Ascending aorta (tissue), 2 donors: ENCODE data around the gene ST13. TPM values are rescaled to one million over a fixed set of nuclear protein-coding genes. Genes with fewer than 3 reads are reported as not detected.
"Not testable (repeated sequence)": the region's sequence is repeated elsewhere in the genome, so short reads cannot be mapped to it uniquely, and the experiment has no call there.

Experiments
- DNase-seq, 2 donors: peaks; one replicate each; pipeline ENCODE4 v3.0.0-alpha.2; 2019; ENCODE audit warnings: low spot score in 2 of 2
- H3K27ac ChIP-seq, 2 donors: fragments of 200-600 bp; sonication (generic); one replicate each; pipeline ENCODE4 v1.5.1; 2016 to 2017; ENCODE audit warnings: mild to moderate bottlenecking in 1 of 2
- H3K27me3 ChIP-seq: fragments of 200-600 bp; sonication (generic); one replicate; pipeline ENCODE4 v1.5.1; 2017
- H3K36me3 ChIP-seq, 2 donors: fragments of 200-600 bp; sonication (generic); one replicate each; pipeline ENCODE4 v1.5.1; 2016
- H3K4me1 ChIP-seq, 2 donors: fragments of 200-600 bp; sonication (generic); one replicate each; pipeline ENCODE4 v1.5.1; 2016 to 2017; ENCODE audit warnings: mild to moderate bottlenecking in 1 of 2
- H3K4me3 ChIP-seq, 2 donors: fragments of 200-600 bp; sonication (generic); one replicate each; pipeline ENCODE4 v1.5.1; 2016 to 2017; ENCODE audit warnings: mild to moderate bottlenecking in 1 of 2
- H3K9me3 ChIP-seq, 2 donors: fragments of 200-600 bp; sonication (generic); one replicate each; pipeline ENCODE4 v1.5.1; 2016
- CTCF ChIP-seq, 3 experiments: fragments of 200-600 bp in 2 of 3; fragments of 450-650 bp in 1 of 3; sonication (generic) in 2 of 3; IDR thresholded peaks; one replicate each; pipeline ENCODE4 v1.5.1; 2016 to 2019; ENCODE audit warnings: antibody characterized with exemption in 3 of 3, mild to moderate bottlenecking in 1 of 3, moderate library complexity in 1 of 3
- intact Hi-C: fragments of 100-400 bp; cut with DNase I; formaldehyde crosslinking; loops from one replicate; pipeline ENCODE4 v1.15.1; 2023
- total RNA-seq: library from RNA; depleted of rRNA; stranded (reverse); fragments of >200 nt; gene quantifications from one replicate; pipeline ENCODE4 v1.1.0, GENCODE V29; 2016

ST13 gene
- total RNA-seq, 1 donor from 2014 or later: 46.0 TPM

GRCh38 chr22:40792451-40792850, 64.0 kb downstream of the ST13 start:
- no peak overlapping the region for H3K4me3 ChIP-seq
- intact Hi-C loops: no loop called here
- H3K36me3 ChIP-seq: peaks cover 15 to 19% of the 10 kb centered on the region in 2 donors
- TF ChIP-seq CTCF (IDR thresholded peaks at IDR 0.05): no peak
- no peaks in the 10 kb centered on the region for H3K4me1 ChIP-seq
- H3K27ac ChIP-seq: no peak overlapping the region
- H3K27me3 ChIP-seq: no peaks in the 10 kb centered on the region
- DNase-seq: no peak
- H3K9me3 ChIP-seq: no peaks in the 10 kb centered on the region

GRCh38 chr22:40791241-40791640, 65.2 kb downstream of the ST13 start:
- Histone ChIP-seq H3K4me1 (no peaks in the 10 kb centered on the region), H3K27ac (no peak overlapping the region), H3K9me3 (no peaks in the 10 kb centered on the region), H3K4me3 (no peak overlapping the region), H3K36me3 (peaks cover 11 to 25% of the 10 kb centered on the region in 2 donors), H3K27me3 (no peaks in the 10 kb centered on the region)
- DNase-seq: no peak
- no peak for TF ChIP-seq CTCF (IDR thresholded peaks at IDR 0.05)
- intact Hi-C loops: no loop called here

- Histone ChIP-seq H3K4me3 (no peak overlapping the region), H3K36me3 (peaks cover 16 to 25% of the 10 kb centered on the region in 2 donors), H3K27ac (no peak overlapping the region), H3K4me1 (no peaks in the 10 kb centered on the region), H3K27me3 (no peaks in the 10 kb centered on the region), H3K9me3 (no peaks in the 10 kb centered on the region)
- no peak for DNase-seq
- intact Hi-C loops: no loop called here
- TF ChIP-seq CTCF (IDR thresholded peaks at IDR 0.05): no peak
These were observed 67.3 kb downstream of the ST13 start for GRCh38 chr22:40789131-40789530.

GRCh38 chr22:40782521-40782920, 73.9 kb downstream of the ST13 start:
- Histone ChIP-seq H3K4me3 (no peak overlapping the region), H3K27ac (no peak overlapping the region), H3K9me3 (no peaks in the 10 kb centered on the region), H3K36me3 (peaks cover 17 to 23% of the 10 kb centered on the region in 2 donors), H3K4me1 (no peaks in the 10 kb centered on the region), H3K27me3 (no peaks in the 10 kb centered on the region)
- intact Hi-C loops: no loop called here
- no peak for DNase-seq
- TF ChIP-seq CTCF (IDR thresholded peaks at IDR 0.05): no peak

GRCh38 chr22:40781749-40782148, 74.7 kb downstream of the ST13 start:
- H3K36me3 ChIP-seq: peaks cover 18 to 28% of the 10 kb centered on the region in 2 donors

More at GRCh38 chr22:40781749-40782148, 74.7 kb downstream of the ST13 start:
- DNase-seq, H3K4me3 ChIP-seq, intact Hi-C loops, H3K27me3 ChIP-seq, H3K4me1 ChIP-seq, H3K27ac ChIP-seq, H3K9me3 ChIP-seq: not testable (repeated sequence)

Other genes with a start within 250 kb of the ST13 start
- 99.3 TPM for gene MRTFA, start 219.9 kb downstream of the ST13 start, total RNA-seq
- gene MCHR1, start 177.2 kb downstream of the ST13 start, total RNA-seq: not detected
- gene SLC25A17, start 37.3 kb downstream of the ST13 start, total RNA-seq: 62.1 TPM
- 1.1 TPM for gene XPNPEP3, start 509 bp upstream of the ST13 start, total RNA-seq
- gene DNAJB7, start 5.5 kb upstream of the ST13 start, total RNA-seq: not detected
- gene RBX1, start 94.7 kb upstream of the ST13 start, total RNA-seq: 50.6 TPM
- 47.7 TPM for gene EP300, start 236.0 kb upstream of the ST13 start, total RNA-seq